ENCODE data around the gene NTM.
"Not testable (repeated sequence)": the region's sequence is repeated elsewhere in the genome, so short reads cannot be mapped to it uniquely, and the experiment has no call there.

Gene NTM

DNA sequence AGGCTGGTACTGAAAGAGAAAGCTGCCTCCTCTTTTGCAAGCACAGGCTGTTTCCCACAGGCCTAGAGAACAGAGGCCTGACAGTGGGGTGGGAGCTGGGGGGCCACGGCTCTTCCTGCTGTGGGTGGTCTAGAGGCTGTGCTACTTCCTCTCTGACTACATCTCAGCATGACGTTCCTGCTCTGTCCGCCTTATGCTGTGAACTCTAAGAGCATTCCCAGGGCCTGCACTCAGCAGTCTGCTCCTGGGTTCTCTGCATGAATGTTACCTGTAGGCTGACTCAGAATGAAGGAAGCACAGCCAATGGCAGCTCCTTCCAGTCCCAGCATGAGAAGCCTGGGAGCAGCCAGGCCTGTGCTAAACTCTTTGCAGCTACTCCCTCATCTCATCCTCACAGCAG is 534.3 kb downstream of the NTM start:
- no peak for DNase-seq

DNA sequence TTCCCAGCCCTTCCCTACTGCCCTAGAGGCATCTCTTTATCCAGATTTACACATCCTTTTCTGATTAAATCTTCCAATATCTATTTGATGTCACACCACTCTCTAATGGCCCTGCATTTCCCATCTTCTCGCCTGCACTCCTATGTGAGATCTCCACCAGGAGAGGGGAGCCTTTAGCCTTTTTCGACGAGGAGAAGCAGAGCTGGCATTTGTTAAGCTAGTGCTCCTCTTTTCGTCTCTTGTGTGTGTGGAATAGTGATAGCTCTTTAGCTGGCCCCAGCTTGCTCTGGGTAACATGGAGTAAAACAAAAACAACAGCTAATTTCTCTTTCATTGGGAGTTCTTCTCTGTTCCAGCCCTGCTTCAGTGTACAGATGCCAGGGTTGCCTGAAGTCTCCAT is 536.5 kb downstream of the NTM start:
- DNase-seq: no peak

GRCh38 chr11:131907371-131907770 is 537.0 kb downstream of the NTM start:
- DNase-seq: no peak

DNA sequence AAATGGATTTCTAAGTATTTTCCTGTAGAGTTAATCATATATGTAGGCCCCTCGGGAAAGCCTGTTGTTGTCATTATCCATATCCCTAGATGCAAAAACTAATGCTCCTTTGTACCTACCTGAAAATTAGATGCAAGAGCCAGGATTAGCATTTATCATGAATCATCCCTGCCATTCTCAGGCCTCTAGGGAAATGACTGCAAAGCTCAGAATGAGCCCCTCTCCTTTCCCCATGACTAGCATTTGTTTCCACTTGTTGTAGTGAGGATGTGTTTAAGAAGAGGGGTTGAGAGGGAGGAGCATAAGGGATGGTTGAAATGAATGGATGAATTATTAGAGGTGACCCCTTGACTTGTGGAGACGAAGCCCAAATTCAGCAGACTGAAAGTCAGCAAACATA is 537.9 kb downstream of the NTM start:
- no peak for DNase-seq

DNA sequence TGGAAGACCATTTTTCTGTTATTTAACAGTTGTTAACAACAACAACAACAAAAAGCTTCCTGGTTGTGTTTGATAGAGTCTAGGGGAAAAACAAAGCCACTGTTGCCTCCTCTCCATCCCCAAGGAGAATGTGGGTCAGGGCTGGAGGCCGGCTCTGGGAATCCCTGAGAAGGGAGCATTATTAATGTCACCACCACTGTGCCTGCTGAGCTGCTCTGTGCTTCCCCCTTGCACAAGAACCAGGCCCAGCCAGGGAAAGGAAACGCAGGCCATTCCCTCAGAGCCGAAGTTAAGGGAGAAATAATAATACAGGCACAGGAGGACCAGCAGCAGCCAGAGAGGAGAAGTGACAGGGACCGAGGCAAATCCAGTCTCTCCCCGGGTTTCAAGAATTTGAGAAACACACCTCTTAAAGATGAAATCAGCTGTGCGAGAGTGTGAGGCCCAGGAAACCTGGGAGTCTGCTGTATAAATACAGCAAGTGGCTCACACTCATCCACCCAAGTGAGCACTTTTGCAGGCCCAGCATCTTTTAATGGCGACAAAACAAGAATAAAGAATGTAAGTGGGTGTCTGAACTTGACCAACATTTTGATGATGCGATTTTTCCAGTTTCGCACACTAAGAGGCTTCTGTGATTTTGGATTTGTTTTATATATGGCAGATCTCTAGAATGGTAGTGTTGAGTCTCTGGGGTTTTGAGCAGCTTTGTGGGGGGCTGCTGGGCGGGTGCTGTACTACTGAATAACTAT is 539.2 kb downstream of the NTM start:
- DNase-seq: no peak

- no peak for DNase-seq
Observed at GRCh38 chr11:131910178-131910522, 539.7 kb downstream of the NTM start.

- no peak for DNase-seq
Observed at GRCh38 chr11:131910523-131911387, 540.3 kb downstream of the NTM start.

GRCh38 chr11:131911388-131912032 is 541.1 kb downstream of the NTM start:
- not testable (repeated sequence) for DNase-seq

DNA sequence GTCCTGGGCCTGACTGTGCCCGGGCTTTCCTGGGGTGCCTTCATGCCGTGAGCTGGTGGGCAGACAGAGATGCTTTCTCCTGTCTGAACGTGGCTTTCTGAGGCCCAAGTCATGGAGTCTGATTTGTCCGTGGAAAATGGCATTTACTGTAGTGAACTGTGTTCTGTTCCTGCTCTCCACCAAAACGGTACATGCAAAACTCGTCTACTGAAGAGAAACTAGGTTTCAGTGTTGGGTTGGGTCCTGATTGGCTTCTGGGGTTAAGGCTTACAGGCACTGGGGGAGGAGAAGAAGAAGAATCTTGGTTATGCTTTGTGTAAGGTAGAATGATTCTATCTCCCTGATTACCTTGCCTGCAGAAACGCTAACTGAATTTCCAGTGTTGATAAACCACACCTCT is 541.7 kb downstream of the NTM start:
- DNase-seq: no peak

DNA sequence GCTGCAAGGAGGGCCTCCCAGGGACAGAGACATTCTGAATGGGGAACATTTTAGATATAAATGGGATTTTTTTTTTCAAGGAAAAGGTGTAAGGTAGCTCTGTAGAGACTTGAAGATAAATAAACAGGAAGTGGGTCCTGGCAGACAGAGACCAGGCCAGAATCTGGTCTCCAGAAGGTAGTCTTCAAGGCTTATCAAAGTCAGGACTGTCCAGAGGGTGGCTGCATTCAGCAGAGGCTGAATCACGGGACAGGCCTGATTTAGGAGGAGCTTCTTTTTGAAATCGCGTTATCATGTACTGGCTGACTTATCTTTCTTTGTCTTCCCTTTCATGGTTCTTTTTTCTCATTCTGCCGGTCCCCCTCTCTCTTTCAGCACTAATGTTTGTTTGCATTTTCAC is 542.9 kb downstream of the NTM start:
- no peak for DNase-seq

- DNase-seq: no peak
Observed at GRCh38 chr11:131914361-131914774, 544.0 kb downstream of the NTM start.

GRCh38 chr11:131916638-131917037 is 546.2 kb downstream of the NTM start:
- no peak for DNase-seq

- no peak for DNase-seq
Observed at GRCh38 chr11:131917634-131918384, 547.4 kb downstream of the NTM start.

DNA sequence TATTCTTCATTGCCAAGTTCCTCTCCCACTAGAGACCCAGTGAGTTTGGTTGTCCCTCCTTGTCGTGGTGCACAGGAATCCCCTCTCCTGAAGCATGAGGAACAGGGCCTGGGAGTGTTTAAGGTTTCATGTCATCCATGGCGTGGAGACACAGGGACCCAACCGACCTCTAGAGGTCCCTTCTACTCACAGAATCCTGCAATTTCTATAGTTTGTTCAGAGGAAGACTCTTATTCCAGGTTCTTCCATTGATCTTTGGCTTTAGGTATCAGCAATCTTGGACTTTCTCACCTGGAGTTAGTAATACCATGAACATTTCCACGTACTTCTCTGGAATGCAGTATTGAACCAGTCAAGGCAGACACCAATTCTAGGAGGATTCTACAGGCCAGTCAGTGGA is 548.2 kb downstream of the NTM start:
- no peak for DNase-seq

- DNase-seq: no peak
Observed at GRCh38 chr11:131922220-131922619, 551.8 kb downstream of the NTM start.

DNA sequence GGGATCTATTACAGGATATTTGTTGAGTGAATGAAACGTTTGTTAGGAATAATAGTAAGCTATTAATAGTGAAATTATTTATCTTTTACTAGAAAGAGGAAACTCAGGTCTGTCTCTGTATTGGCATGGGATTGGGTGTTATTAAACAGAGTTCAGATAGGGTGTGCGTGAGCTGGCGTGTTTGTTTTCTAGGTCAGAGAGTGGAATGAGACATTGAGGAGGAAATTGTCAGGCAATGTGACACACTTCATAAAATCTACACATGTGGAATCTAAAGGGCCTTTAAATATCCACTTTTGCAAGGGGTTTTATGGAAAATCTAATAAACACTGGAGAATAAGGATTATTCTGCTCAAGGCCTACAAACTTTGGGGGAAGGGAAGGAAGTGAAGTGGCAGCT is 552.9 kb downstream of the NTM start:
- no peak for DNase-seq

GRCh38 chr11:131924001-131924400 is 553.6 kb downstream of the NTM start:
- DNase-seq: no peak

- no peak for DNase-seq
Observed at GRCh38 chr11:131924457-131925201, 554.2 kb downstream of the NTM start.

- DNase-seq: no peak
Observed at GRCh38 chr11:131925829-131926228, 555.4 kb downstream of the NTM start.

DNA sequence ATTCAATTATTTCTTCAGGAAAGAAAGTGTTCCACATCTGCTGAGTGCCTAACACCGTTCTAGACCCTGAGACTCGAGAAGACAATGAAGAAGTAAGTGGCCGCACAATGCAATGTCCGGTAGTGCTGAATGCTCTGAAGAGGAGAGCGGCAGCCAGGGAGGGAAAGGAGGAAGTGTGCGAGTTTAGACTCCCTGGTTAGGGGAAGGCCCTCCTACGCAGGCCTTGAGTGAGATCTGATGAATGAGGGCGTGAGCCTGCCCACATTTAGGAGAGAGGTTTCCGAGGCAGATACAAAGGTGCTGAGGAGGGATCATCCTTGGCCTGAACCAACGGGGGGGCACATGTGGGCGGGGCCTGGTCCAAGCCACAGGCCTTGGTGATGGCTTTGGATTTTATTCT is 558.6 kb downstream of the NTM start:
- DNase-seq: no peak

GRCh38 chr11:131932584-131933325 is 562.3 kb downstream of the NTM start:
- no peak for DNase-seq

DNA sequence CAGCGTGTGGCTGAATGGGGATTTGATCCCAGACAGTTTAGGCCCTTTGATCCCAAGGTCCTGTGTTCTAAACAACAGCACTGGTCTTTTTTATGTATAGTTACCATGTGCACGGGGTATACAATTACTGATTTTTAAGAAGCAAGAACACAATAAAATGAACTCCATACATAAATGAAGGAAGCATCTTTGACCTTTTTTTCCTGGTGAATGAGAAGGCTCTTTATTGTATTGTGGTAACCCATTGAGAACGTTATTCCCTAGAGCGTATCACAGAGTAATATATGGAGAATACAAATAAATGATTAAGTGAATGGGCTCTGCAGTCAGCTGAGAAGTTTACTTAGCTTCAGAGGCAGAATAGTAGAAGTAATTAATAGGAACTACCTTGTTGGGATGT is 563.6 kb downstream of the NTM start:
- DNase-seq: no peak

Data from CD4-positive, alpha-beta T cell treated with Interleukin-6 for 4 hours (primary cell).